ENCODE data around the gene HTR2C. TPM values are rescaled to one million over a fixed set of nuclear protein-coding genes. Genes with fewer than 3 reads are reported as not detected.

HTR2C gene
- total and polyA plus RNA-seq, 2 experiments from 2014 or later: 2.0 to 2.4 TPM

DNA sequence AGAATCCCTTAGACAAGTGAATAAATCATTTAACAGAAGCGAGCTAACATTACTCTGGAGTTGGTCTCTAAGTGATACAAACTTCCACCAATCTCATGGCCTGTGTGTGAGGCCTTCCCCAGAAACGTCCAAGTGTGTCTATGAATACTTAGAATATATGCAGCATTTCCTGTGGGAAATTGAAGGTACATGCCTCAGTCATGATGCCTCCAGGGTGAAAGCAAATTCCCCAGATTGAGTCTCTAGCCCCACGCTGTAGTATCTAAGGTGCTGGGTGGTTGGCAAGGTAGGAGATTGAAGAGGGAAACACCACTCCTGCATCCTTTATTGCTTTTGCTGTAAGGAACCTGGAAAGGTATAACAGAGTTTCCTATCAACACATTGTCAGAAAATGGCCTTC is 319.7 kb downstream of the HTR2C start:
- no peaks in the 10 kb centered on the region for H3K36me3 Mint-ChIP-seq (ENCODE audit: low read depth)
- H3K9me2 ChIP-seq (ENCODE audit: insufficient read depth): no peaks in the 10 kb centered on the region
- H3K27me3 ChIP-seq (ENCODE audit: insufficient read depth): no peaks in the 10 kb centered on the region
- no peaks in the 10 kb centered on the region for H4K20me1 ChIP-seq (replicated peaks; ENCODE audit: insufficient read depth)
- no peak overlapping the region for H3K27ac ChIP-seq (ENCODE audit: low read depth)
- H3K9me3 Mint-ChIP-seq: no peaks in the 10 kb centered on the region; the same call in 2 of the 3 replicates
- TF ChIP-seq EZH2 (IDR thresholded peaks at IDR 0.05; ENCODE audit: low read depth, unreplicated experiment): no peak
- TF ChIP-seq, protein P1, sequence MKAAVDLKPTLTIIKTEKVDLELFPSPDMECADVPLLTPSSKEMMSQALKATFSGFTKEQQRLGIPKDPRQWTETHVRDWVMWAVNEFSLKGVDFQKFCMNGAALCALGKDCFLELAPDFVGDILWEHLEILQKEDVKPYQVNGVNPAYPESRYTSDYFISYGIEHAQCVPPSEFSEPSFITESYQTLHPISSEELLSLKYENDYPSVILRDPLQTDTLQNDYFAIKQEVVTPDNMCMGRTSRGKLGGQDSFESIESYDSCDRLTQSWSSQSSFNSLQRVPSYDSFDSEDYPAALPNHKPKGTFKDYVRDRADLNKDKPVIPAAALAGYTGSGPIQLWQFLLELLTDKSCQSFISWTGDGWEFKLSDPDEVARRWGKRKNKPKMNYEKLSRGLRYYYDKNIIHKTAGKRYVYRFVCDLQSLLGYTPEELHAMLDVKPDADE (IDR thresholded peaks at IDR 0.05): no peak
- TF ChIP-seq, protein P2, sequence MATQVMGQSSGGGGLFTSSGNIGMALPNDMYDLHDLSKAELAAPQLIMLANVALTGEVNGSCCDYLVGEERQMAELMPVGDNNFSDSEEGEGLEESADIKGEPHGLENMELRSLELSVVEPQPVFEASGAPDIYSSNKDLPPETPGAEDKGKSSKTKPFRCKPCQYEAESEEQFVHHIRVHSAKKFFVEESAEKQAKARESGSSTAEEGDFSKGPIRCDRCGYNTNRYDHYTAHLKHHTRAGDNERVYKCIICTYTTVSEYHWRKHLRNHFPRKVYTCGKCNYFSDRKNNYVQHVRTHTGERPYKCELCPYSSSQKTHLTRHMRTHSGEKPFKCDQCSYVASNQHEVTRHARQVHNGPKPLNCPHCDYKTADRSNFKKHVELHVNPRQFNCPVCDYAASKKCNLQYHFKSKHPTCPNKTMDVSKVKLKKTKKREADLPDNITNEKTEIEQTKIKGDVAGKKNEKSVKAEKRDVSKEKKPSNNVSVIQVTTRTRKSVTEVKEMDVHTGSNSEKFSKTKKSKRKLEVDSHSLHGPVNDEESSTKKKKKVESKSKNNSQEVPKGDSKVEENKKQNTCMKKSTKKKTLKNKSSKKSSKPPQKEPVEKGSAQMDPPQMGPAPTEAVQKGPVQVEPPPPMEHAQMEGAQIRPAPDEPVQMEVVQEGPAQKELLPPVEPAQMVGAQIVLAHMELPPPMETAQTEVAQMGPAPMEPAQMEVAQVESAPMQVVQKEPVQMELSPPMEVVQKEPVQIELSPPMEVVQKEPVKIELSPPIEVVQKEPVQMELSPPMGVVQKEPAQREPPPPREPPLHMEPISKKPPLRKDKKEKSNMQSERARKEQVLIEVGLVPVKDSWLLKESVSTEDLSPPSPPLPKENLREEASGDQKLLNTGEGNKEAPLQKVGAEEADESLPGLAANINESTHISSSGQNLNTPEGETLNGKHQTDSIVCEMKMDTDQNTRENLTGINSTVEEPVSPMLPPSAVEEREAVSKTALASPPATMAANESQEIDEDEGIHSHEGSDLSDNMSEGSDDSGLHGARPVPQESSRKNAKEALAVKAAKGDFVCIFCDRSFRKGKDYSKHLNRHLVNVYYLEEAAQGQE (IDR thresholded peaks at IDR 0.05; ENCODE audit: unreplicated experiment): no peak
- TF ChIP-seq ZNF331 (CRISPR knock-in tag; IDR thresholded peaks at IDR 0.05; ENCODE audit: low read depth): no peak
- TF ChIP-seq, protein P3, sequence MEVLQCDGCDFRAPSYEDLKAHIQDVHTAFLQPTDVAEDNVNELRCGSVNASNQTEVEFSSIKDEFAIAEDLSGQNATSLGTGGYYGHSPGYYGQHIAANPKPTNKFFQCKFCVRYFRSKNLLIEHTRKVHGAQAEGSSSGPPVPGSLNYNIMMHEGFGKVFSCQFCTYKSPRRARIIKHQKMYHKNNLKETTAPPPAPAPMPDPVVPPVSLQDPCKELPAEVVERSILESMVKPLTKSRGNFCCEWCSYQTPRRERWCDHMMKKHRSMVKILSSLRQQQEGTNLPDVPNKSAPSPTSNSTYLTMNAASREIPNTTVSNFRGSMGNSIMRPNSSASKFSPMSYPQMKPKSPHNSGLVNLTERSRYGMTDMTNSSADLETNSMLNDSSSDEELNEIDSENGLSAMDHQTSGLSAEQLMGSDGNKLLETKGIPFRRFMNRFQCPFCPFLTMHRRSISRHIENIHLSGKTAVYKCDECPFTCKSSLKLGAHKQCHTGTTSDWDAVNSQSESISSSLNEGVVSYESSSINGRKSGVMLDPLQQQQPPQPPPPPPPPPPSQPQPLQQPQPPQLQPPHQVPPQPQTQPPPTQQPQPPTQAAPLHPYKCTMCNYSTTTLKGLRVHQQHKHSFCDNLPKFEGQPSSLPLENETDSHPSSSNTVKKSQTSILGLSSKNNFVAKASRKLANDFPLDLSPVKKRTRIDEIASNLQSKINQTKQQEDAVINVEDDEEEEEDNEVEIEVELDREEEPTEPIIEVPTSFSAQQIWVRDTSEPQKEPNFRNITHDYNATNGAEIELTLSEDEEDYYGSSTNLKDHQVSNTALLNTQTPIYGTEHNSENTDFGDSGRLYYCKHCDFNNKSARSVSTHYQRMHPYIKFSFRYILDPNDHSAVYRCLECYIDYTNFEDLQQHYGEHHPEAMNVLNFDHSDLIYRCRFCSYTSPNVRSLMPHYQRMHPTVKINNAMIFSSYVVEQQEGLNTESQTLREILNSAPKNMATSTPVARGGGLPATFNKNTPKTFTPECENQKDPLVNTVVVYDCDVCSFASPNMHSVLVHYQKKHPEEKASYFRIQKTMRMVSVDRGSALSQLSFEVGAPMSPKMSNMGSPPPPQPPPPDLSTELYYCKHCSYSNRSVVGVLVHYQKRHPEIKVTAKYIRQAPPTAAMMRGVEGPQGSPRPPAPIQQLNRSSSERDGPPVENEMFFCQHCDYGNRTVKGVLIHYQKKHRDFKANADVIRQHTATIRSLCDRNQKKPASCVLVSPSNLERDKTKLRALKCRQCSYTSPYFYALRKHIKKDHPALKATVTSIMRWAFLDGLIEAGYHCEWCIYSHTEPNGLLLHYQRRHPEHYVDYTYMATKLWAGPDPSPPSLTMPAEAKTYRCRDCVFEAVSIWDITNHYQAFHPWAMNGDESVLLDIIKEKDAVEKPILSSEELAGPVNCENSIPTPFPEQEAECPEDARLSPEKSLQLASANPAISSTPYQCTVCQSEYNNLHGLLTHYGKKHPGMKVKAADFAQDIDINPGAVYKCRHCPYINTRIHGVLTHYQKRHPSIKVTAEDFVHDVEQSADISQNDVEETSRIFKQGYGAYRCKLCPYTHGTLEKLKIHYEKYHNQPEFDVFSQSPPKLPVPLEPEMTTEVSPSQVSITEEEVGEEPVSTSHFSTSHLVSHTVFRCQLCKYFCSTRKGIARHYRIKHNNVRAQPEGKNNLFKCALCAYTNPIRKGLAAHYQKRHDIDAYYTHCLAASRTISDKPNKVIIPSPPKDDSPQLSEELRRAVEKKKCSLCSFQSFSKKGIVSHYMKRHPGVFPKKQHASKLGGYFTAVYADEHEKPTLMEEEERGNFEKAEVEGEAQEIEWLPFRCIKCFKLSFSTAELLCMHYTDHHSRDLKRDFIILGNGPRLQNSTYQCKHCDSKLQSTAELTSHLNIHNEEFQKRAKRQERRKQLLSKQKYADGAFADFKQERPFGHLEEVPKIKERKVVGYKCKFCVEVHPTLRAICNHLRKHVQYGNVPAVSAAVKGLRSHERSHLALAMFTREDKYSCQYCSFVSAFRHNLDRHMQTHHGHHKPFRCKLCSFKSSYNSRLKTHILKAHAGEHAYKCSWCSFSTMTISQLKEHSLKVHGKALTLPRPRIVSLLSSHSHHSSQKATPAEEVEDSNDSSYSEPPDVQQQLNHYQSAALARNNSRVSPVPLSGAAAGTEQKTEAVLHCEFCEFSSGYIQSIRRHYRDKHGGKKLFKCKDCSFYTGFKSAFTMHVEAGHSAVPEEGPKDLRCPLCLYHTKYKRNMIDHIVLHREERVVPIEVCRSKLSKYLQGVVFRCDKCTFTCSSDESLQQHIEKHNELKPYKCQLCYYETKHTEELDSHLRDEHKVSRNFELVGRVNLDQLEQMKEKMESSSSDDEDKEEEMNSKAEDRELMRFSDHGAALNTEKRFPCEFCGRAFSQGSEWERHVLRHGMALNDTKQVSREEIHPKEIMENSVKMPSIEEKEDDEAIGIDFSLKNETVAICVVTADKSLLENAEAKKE (CRISPR knock-in tag; IDR thresholded peaks at IDR 0.05): no peak
- TF ChIP-seq, protein P4, sequence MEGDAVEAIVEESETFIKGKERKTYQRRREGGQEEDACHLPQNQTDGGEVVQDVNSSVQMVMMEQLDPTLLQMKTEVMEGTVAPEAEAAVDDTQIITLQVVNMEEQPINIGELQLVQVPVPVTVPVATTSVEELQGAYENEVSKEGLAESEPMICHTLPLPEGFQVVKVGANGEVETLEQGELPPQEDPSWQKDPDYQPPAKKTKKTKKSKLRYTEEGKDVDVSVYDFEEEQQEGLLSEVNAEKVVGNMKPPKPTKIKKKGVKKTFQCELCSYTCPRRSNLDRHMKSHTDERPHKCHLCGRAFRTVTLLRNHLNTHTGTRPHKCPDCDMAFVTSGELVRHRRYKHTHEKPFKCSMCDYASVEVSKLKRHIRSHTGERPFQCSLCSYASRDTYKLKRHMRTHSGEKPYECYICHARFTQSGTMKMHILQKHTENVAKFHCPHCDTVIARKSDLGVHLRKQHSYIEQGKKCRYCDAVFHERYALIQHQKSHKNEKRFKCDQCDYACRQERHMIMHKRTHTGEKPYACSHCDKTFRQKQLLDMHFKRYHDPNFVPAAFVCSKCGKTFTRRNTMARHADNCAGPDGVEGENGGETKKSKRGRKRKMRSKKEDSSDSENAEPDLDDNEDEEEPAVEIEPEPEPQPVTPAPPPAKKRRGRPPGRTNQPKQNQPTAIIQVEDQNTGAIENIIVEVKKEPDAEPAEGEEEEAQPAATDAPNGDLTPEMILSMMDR (conservative IDR thresholded peaks at IDR 0.05; ENCODE audit: low read depth in 2 of 2): no peak
- H3K4me2 ChIP-seq: no peak overlapping the region
- no peaks in the 10 kb centered on the region for H3F3A ChIP-seq (replicated peaks; ENCODE audit: low read depth)
- DNase-seq (ENCODE audit: low spot score) (no peak), ATAC-seq (no peak)
- no peaks in the 10 kb centered on the region for H3K36me3 ChIP-seq (ENCODE audit: insufficient read depth)
- H3K4me1 ChIP-seq (ENCODE audit: insufficient read depth): 0 out of 2 replicates have a peak, but pooled peaks cover 2% of the 10 kb centered on the region
- H3K27me3 Mint-ChIP-seq (ENCODE audit: insufficient read depth, low read depth, poor library complexity): peaks cover 3% of the 10 kb centered on the region
- H2AFZ ChIP-seq: no peak overlapping the region
- H3K4me3 ChIP-seq: no peak overlapping the region
- no peaks in the 10 kb centered on the region for H3K79me2 ChIP-seq (replicated peaks; ENCODE audit: insufficient read depth)
- H3K4me1 Mint-ChIP-seq: peaks cover 17% of the 10 kb centered on the region
- no peak overlapping the region for H3K27ac Mint-ChIP-seq
- no peak overlapping the region for H3K4me3 Mint-ChIP-seq
